Cardiac septum (tissue), 1 donor: Measurements from ENCODE around the gene TBCD. TPM values are rescaled to one million over a fixed set of nuclear protein-coding genes. Genes with fewer than 3 reads are reported as not detected.
"Not testable (repeated sequence)": the region's sequence is repeated elsewhere in the genome, so short reads cannot be mapped to it uniquely, and the experiment has no call there.

ENCODE experiments used
- DNase-seq: peaks from one replicate; pipeline ENCODE4 v3.0.0-alpha.2; 2020; ENCODE audit warnings: low spot score
- intact Hi-C: fragments of 100-400 bp; cut with DNase I; formaldehyde crosslinking; loops from one replicate; pipeline ENCODE4 v1.14.0; 2022
- total RNA-seq: library from RNA; stranded (reverse); fragmentation: NEBNext Ultra II Directional; extraction: Animal tissue kit (Norgen Biotek cat#: 25700); gene quantifications from one replicate; pipeline ENCODE4 v1.2.1, GENCODE V29; 2021
- donor health status: DM: no; HTN: no; CAD: no.

The TBCD gene
- total RNA-seq, 1 donor from 2014 or later = 67.3 TPM

DNA sequence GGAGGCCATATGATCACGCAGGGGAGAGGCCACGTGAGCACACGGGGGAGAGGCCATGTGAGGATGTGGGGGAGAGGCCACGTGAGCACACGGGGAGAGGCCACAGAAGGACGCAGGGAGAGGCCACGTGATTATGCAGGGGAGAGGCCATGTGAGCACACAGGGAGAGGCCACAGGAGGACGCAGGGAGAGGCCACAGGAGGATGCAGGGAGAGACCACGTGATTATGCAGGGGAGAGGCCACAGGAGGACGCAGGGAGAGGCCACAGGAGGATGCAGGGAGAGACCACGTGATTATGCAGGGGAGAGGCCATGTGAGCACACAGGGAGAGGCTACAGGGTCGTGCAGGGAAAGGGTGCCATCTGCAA is 232.4 kb downstream of the TBCD start:
- DNase-seq, intact Hi-C loops: not testable (repeated sequence)

DNA sequence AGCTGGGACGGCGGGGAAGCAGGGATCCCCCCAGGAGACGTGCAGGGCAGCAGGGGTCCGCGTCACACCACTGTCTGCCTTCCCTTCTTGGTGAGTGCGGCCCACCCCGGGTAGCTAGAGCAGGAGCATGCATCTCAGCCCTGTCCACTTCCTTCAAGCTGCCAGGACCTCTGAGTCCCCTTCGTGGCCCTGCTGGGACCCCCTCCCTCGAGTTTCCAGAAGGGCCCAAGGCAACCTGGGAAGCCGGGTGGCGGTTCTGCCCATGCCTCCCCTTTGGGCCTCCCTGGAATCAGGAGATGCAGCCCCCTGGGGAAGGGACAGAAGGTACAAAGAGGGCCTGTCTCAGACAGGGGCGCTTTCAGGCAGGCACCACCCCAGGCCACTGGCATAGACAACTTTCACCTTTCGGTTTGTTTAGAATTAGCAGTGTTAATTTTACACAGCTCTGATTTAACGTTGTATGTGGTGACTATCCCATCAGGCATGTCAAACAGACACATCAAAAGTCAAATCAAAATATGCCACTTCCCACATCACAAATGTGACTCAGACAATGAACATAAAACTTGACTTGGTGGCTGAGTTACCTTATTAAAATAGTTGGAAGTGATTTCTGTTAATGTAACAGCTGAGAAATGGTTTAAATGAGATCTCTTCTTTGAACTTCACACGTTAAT is 233.0 kb downstream of the TBCD start:
- intact Hi-C loops = no loop called here
- no peak for DNase-seq

DNA sequence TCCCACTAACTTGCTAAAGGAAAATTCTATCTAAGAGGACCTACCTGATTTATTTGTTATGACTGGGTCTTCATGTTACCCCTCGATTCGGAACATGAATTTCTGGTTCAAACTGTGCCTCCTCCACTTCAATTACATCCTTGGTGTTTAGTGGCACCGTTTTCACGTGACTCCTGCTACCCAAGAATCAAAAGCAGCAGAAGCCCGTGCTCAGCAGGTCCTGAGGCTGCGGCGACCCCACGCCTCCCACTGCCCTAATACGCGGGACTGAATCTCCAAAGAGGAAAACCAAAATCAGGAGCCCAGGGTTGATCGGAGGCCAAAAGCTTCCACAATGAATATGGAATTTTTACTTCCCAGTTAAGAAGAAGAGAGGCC is 233.6 kb downstream of the TBCD start:
- no peak for DNase-seq
- intact Hi-C loops = no loop called here

DNA sequence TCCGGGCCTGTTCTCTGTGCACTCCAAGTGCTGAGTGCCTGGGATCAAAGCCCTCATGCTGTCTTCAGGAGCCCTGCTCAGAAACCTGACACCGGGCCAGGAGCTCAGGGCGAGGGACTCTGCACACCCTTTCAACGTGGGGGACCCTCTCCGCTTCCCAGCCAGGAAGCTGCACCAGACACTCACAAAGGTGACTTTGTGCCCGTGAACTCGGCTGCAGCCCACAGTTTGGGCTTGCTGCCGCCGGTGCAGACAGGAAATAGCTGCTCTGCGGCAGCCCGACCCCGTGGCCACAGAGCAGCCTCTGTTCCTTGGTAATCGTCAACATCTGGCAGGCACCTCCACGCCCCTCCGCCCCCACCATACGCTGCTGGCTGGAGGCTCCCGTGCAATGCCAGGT is 234.1 kb downstream of the TBCD start:
- intact Hi-C loops = no loop called here
- DNase-seq = no peak

DNA sequence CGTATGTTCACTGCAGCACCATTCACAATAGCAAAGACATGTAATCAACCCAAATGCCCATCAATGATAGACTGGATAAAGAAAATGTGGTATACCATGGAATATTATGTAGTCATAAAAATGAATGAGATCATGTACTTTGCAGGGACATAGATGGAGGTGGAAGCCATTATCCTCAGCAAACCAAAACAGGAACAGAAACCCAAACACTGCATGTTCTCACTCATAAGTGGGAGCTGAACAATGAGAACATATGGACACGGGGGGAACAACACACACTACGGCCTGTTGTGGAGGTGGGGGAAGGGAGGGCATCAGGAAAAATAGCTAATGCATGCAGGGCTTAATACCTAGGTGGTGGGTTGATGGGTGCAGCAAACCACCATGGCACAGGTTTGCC is 237.2 kb downstream of the TBCD start:
- DNase-seq, intact Hi-C loops: not testable (repeated sequence)

DNA sequence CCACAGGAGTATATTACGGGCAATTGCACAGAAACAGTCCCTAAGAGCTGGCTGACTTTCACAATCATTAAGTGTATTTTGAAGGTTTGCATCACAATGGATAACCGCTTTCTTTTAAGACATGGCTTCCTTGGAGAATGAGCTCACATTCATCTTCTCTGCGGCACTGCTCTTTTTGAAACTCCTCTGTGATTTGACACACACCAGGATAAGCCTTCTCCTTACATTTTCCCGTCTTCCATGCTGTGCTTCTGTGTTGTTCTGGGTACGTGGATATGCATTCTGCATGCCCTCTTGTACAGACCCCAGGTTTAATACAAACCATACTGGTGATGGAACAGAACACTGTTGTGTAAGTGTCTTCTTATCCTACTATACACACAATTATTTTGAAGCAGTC is 238.0 kb downstream of the TBCD start:
- intact Hi-C loops = no loop called here
- DNase-seq = no peak

DNA sequence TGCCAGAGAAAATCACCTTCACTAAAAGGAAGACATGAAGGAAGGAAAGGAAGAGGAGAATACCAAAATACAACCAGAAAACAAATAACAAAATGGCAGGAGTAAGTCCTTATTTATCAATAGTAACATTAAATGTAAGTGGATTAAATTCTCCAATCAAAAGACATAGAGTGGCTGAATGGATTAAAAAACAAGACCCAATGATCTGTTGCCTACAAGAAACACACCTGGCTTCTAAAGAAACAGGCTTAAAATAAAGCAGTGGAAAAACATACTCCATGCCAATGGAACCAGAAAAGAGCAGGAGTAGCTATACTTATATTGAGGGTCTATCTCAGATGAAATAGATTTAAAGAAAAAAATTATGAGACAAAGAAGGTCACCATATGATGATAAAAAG is 241.1 kb downstream of the TBCD start:
- DNase-seq = no peak
- intact Hi-C loops = no loop called here

Other genes starting within 250 kb of the TBCD start
- 40.2 TPM for gene FOXK2, start 232.3 kb upstream of the TBCD start, total RNA-seq
- gene WDR45B, start 103.6 kb upstream of the TBCD start, total RNA-seq = 45.4 TPM
- 31.9 TPM for gene RAB40B, start 53.4 kb upstream of the TBCD start, total RNA-seq
- 16.2 TPM for gene FN3KRP, start 35.4 kb upstream of the TBCD start, total RNA-seq
- gene FN3K, start 16.4 kb upstream of the TBCD start, total RNA-seq = 82.4 TPM
- not detected for gene ZNF750, start 88.0 kb downstream of the TBCD start, total RNA-seq